Panc1 (cell line): ENCODE results near the gene MTTP.

Experiments used
- POLR2AphosphoS5 ChIP-seq: IDR thresholded peaks from 2 replicates; pipeline ENCODE4 v1.6.1; 2012; ENCODE audit warnings: mild to moderate bottlenecking, low read depth, low read length, moderate library complexity
- REST ChIP-seq, 2 experiments: IDR thresholded peaks; 2 replicates each; pipeline ENCODE4 v1.6.1; 2011 to 2012; ENCODE audit warnings: low read depth in 2 of 2, control low read depth in 1 of 2, low read length in 1 of 2, mild to moderate bottlenecking in 1 of 2, moderate library complexity in 1 of 2; ENCODE audit not compliant: insufficient read depth in 1 of 2
- SIN3A ChIP-seq: IDR thresholded peaks from 2 replicates; pipeline ENCODE4 v1.6.1; 2012; ENCODE audit warnings: low read depth, mild to moderate bottlenecking, low read length, moderate library complexity, borderline replicate concordance; ENCODE audit not compliant: insufficient read depth
- TF ChIP-seq, protein P1 (sequence below): fragments of 450-650 bp; IDR thresholded peaks from 2 replicates; pipeline ENCODE4 v1.5.1; 2017; ENCODE audit warnings: mild to moderate bottlenecking

- TF ChIP-seq, protein P1, sequence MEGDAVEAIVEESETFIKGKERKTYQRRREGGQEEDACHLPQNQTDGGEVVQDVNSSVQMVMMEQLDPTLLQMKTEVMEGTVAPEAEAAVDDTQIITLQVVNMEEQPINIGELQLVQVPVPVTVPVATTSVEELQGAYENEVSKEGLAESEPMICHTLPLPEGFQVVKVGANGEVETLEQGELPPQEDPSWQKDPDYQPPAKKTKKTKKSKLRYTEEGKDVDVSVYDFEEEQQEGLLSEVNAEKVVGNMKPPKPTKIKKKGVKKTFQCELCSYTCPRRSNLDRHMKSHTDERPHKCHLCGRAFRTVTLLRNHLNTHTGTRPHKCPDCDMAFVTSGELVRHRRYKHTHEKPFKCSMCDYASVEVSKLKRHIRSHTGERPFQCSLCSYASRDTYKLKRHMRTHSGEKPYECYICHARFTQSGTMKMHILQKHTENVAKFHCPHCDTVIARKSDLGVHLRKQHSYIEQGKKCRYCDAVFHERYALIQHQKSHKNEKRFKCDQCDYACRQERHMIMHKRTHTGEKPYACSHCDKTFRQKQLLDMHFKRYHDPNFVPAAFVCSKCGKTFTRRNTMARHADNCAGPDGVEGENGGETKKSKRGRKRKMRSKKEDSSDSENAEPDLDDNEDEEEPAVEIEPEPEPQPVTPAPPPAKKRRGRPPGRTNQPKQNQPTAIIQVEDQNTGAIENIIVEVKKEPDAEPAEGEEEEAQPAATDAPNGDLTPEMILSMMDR, result no peak
- TF ChIP-seq POLR2AphosphoS5 (no peak), REST (IDR thresholded peaks at IDR 0.05; ENCODE audit: insufficient read depth in 1 of 2, low read depth in 2 of 2, low read length in 1 of 2) (no peak), SIN3A (no peak)
These were observed 37.7 kb downstream of the MTTP start for GRCh38 chr4:99612281-99612680.
